ENCODE data around the gene IL1A.

GRCh38 chr2:112784199-112785189 lies at the start of gene IL1A:
- TF ChIP-seq CTCF (IDR thresholded peaks at IDR 0.05) (no peak), EZH2phosphoT487 (IDR thresholded peaks at IDR 0.05) (no peak), EZH2 (IDR thresholded peaks at IDR 0.05) (no peak)
